ENCODE data around the gene ANKRD39. TPM values are rescaled to one million over a fixed set of nuclear protein-coding genes. Genes with fewer than 3 reads are reported as not detected.
A peak's percentile ranks its signal among the peaks of the same experiment; 100 is the strongest.

Gene ANKRD39
- total RNA-seq, 4 donors from 2014 or later: 5.8 to 17.3 (median 15.4) TPM

GRCh38 chr2:96842600-96842999, 15.2 kb downstream of the ANKRD39 start:
- H3K36me3 ChIP-seq: peaks cover 0 to 22% (median 0%) of the 10 kb centered on the region in 3 donors
- TF ChIP-seq CTCF (IDR thresholded peaks at IDR 0.05) (no peak), POLR2A (IDR thresholded peaks at IDR 0.05) (no peak)
- no peaks in the 10 kb centered on the region for H3K9me3 ChIP-seq
- peaks cover 0 to 14% (median 6%) of the 10 kb centered on the region in 4 donors for H3K4me1 ChIP-seq
- no peak for DNase-seq
- no peaks in the 10 kb centered on the region for H3K27me3 ChIP-seq
- no peak overlapping the region for H3K4me3 ChIP-seq
- H3K27ac ChIP-seq: no peak overlapping the region

GRCh38 chr2:96841701-96842495, 15.9 kb downstream of the ANKRD39 start:
- no peak overlapping the region for H3K4me3 ChIP-seq
- H3K36me3 ChIP-seq: peaks cover 0 to 21% (median 0%) of the 10 kb centered on the region in 3 donors
- peak in 1 of 3 donors; percentile 43 for DNase-seq
- no peaks in the 10 kb centered on the region for H3K27me3 ChIP-seq
- no peak for TF ChIP-seq CTCF (IDR thresholded peaks at IDR 0.05)
- TF ChIP-seq POLR2A (IDR thresholded peaks at IDR 0.05): no peak
- no peaks in the 10 kb centered on the region for H3K9me3 ChIP-seq
- H3K4me1 ChIP-seq: peaks cover 0 to 14% (median 6%) of the 10 kb centered on the region in 4 donors
- no peak overlapping the region for H3K27ac ChIP-seq

GRCh38 chr2:96839875-96840850, 17.7 kb downstream of the ANKRD39 start:
- H3K4me1 ChIP-seq: peaks cover 0 to 14% (median 6%) of the 10 kb centered on the region in 4 donors
- H3K9me3 ChIP-seq: no peaks in the 10 kb centered on the region
- H3K27ac ChIP-seq: peak overlapping the region in 1 of 4 donors; percentile 71
- peak overlapping the region in 1 of 4 donors; percentile 41 for H3K4me3 ChIP-seq
- TF ChIP-seq CTCF (IDR thresholded peaks at IDR 0.05) (no peak), POLR2A (IDR thresholded peaks at IDR 0.05) (no peak)
- no peaks in the 10 kb centered on the region for H3K27me3 ChIP-seq
- H3K36me3 ChIP-seq: peaks cover 0 to 24% (median 0%) of the 10 kb centered on the region in 3 donors
- DNase-seq: no peak

- peak; percentile 63 to 97 (median 95) for DNase-seq
- Histone ChIP-seq H3K4me1 (peaks cover 0 to 14% (median 6%) of the 10 kb centered on the region in 4 donors), H3K36me3 (peaks cover 0 to 22% (median 0%) of the 10 kb centered on the region in 3 donors), H3K9me3 (no peaks in the 10 kb centered on the region), H3K27ac (peak overlapping the region in 2 of 4 donors; percentile 4 to 71), H3K27me3 (no peaks in the 10 kb centered on the region), H3K4me3 (peak overlapping the region; percentile 13 to 41 (median 22))
- no peak for TF ChIP-seq CTCF (IDR thresholded peaks at IDR 0.05)
Measured at GRCh38 chr2:96839293-96839874, 18.4 kb downstream of the ANKRD39 start.

All from Peyer's patch (tissue), 4 donors.